ENCODE data around the gene PTS. TPM values are rescaled to one million over a fixed set of nuclear protein-coding genes. Genes with fewer than 3 reads are reported as not detected.

The PTS gene
- total RNA-seq, 2 donors from 2014 or later = 45.3 to 53.2 TPM

DNA sequence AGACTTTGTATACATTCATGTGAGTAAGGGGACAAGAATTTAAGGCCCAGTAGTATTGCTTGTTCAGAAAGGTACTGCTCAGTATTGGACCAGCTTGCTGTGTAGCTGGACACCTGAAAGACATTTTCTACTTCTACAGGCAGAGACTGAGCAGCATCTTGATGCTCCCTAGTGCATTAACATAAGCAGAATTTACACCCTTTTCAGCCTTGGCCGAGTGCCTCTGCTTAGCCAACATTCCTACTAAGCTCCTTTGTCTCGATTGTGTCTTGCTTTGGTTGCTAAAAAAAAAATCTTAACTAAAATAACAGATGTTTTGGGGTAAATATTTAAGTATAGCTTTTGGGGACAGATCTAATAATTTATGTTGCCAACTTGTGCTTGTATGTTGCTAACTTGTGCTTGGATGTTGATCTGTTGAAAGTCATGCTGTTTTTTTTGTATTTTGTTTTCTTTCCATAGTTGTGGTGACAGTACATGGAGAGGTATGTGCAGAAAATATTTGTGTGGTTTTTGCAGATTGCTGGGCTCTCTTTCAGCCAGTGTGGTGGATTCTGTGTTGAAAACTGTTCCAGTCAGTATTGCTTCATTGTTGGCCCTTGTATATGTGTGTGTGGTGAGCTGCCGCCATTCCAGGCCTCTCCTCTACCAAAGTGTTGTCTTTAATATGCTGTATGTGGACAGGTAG, 3.7 kb downstream of the PTS start:
- H3K4me1 Mint-ChIP-seq = peaks cover 14% of the 10 kb centered on the region
- no peak overlapping the region for H3K9ac ChIP-seq (ENCODE audit: extremely low read depth, low read length, poor library complexity, severe bottlenecking)
- H3K4me3 Mint-ChIP-seq = no peak overlapping the region
- no peak overlapping the region for H3K27ac ChIP-seq (ENCODE audit: low read depth, low read length)
- DNase-seq = no peak
- TF ChIP-seq, protein P1, sequence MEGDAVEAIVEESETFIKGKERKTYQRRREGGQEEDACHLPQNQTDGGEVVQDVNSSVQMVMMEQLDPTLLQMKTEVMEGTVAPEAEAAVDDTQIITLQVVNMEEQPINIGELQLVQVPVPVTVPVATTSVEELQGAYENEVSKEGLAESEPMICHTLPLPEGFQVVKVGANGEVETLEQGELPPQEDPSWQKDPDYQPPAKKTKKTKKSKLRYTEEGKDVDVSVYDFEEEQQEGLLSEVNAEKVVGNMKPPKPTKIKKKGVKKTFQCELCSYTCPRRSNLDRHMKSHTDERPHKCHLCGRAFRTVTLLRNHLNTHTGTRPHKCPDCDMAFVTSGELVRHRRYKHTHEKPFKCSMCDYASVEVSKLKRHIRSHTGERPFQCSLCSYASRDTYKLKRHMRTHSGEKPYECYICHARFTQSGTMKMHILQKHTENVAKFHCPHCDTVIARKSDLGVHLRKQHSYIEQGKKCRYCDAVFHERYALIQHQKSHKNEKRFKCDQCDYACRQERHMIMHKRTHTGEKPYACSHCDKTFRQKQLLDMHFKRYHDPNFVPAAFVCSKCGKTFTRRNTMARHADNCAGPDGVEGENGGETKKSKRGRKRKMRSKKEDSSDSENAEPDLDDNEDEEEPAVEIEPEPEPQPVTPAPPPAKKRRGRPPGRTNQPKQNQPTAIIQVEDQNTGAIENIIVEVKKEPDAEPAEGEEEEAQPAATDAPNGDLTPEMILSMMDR (conservative IDR thresholded peaks at IDR 0.05) = no peak
- no peak overlapping the region for H3K27ac Mint-ChIP-seq
- H3K9me3 Mint-ChIP-seq = no peaks in the 10 kb centered on the region
- no peaks in the 10 kb centered on the region for H3K9me3 ChIP-seq (ENCODE audit: control insufficient read depth, low read length)
- peaks cover 37% of the 10 kb centered on the region for H3K36me3 Mint-ChIP-seq (ENCODE audit: low read depth)
- 62 to 100% methylated on average over 1 to 3 of the region's 3 CpGs for WGBS, 2 experiments (ENCODE audit: insufficient coverage in 1 of 2, insufficient read length in 1 of 2)
- peaks cover 58% of the 10 kb centered on the region for H3K36me3 ChIP-seq (ENCODE audit: control insufficient read depth, insufficient read depth, low read length)
- H3K27me3 ChIP-seq (ENCODE audit: control insufficient read depth, insufficient read depth, low read length, poor library complexity, severe bottlenecking) = no peaks in the 10 kb centered on the region
- H3K4me3 ChIP-seq (ENCODE audit: low read length) = no peak overlapping the region
- no peaks in the 10 kb centered on the region for H3K27me3 Mint-ChIP-seq (ENCODE audit: insufficient read depth)
- no peaks in the 10 kb centered on the region for H3K4me1 ChIP-seq (ENCODE audit: control insufficient read depth, insufficient read depth, low read length)

DNA sequence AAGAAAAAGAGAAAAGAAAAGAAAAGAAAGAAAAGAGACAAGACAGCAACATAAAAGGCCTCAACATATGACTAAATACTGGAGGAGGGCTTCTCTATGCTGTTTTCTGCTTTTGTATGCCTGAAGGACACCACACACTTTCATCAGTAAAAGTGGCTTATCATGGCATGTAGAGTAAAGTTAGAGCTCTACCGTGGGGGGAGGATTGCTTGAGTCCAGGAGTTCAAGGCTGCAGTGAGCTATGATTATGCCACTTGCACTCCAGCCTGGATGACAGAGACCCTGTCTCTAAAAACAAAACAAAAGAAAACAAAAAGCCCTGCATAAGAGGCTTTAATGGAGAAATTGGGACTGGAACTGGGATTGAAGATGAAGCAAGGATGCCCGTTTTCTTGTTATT, 5.7 kb downstream of the PTS start:
- peaks cover 72% of the 10 kb centered on the region for H3K36me3 ChIP-seq (ENCODE audit: control insufficient read depth, insufficient read depth, low read length)
- H3K4me1 ChIP-seq (ENCODE audit: control insufficient read depth, insufficient read depth, low read length) = no peaks in the 10 kb centered on the region
- 80 to 90% methylated on average over 1 to 2 of the region's 2 CpGs for WGBS, 2 experiments (ENCODE audit: insufficient coverage in 1 of 2, insufficient read length in 1 of 2)
- no peaks in the 10 kb centered on the region for H3K9me3 ChIP-seq (ENCODE audit: control insufficient read depth, low read length)
- H3K27me3 Mint-ChIP-seq (ENCODE audit: insufficient read depth) = no peaks in the 10 kb centered on the region
- peaks cover 53% of the 10 kb centered on the region for H3K36me3 Mint-ChIP-seq (ENCODE audit: low read depth)
- TF ChIP-seq, protein P1 (conservative IDR thresholded peaks at IDR 0.05) = no peak
- no peak overlapping the region for H3K4me3 Mint-ChIP-seq
- H3K27me3 ChIP-seq (ENCODE audit: control insufficient read depth, insufficient read depth, low read length, poor library complexity, severe bottlenecking) = no peaks in the 10 kb centered on the region
- H3K27ac ChIP-seq (ENCODE audit: low read depth, low read length) = no peak overlapping the region
- H3K4me1 Mint-ChIP-seq = peaks cover 14% of the 10 kb centered on the region
- H3K9ac ChIP-seq (ENCODE audit: extremely low read depth, low read length, poor library complexity, severe bottlenecking) = no peak overlapping the region
- no peak for DNase-seq
- H3K4me3 ChIP-seq (ENCODE audit: low read length) = no peak overlapping the region
- H3K9me3 Mint-ChIP-seq = no peaks in the 10 kb centered on the region
- no peak overlapping the region for H3K27ac Mint-ChIP-seq

DNA sequence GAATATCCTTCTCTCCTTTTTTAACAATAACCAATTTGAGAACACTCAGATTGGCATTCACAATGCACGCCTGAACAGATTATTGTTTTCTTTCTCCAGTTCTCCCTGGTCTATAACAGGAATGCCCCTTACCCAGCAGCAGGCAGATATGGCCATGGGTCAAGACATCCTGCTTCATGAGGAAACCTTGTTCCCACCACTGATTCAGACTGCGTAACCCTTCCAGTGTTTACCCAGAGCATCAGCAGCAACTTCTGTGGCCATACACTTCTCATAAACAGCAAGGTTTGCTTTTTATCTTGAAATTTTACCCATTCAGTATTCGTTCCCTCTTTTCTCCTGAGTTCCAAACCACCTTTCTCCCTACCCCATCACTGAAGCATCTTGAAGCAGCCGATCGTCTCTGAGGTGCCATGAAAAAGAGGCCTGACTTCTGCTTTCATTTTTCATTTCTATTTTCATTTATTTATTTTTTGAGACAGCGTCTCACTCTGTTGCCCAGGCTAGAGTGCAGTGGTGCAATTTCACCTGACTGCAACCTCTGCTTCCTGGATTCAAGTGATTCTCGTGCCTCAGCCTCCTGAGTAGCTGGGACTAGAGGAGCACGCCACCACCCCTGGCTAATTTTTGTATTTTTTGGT, 9.6 kb downstream of the PTS start:
- H3K36me3 Mint-ChIP-seq (ENCODE audit: low read depth) = peaks cover 59% of the 10 kb centered on the region
- peaks cover 58% of the 10 kb centered on the region for H3K36me3 ChIP-seq (ENCODE audit: control insufficient read depth, insufficient read depth, low read length)
- H3K4me3 Mint-ChIP-seq = no peak overlapping the region
- DNase-seq = no peak
- no peaks in the 10 kb centered on the region for H3K9me3 Mint-ChIP-seq
- no peak overlapping the region for H3K4me3 ChIP-seq (ENCODE audit: low read length)
- no peaks in the 10 kb centered on the region for H3K9me3 ChIP-seq (ENCODE audit: control insufficient read depth, low read length)
- 94 to 95% methylated on average over 7 to 8 of the region's 8 CpGs for WGBS, 2 experiments (ENCODE audit: insufficient coverage in 1 of 2, insufficient read length in 1 of 2)
- no peak overlapping the region for H3K9ac ChIP-seq (ENCODE audit: extremely low read depth, low read length, poor library complexity, severe bottlenecking)
- TF ChIP-seq, protein P1 (conservative IDR thresholded peaks at IDR 0.05) = no peak
- no peaks in the 10 kb centered on the region for H3K27me3 ChIP-seq (ENCODE audit: control insufficient read depth, insufficient read depth, low read length, poor library complexity, severe bottlenecking)
- peaks cover 6% of the 10 kb centered on the region for H3K4me1 Mint-ChIP-seq
- H3K27ac Mint-ChIP-seq = no peak overlapping the region
- H3K27me3 Mint-ChIP-seq (ENCODE audit: insufficient read depth) = no peaks in the 10 kb centered on the region
- H3K4me1 ChIP-seq (ENCODE audit: control insufficient read depth, insufficient read depth, low read length) = no peaks in the 10 kb centered on the region
- no peak overlapping the region for H3K27ac ChIP-seq (ENCODE audit: low read depth, low read length)

Data from endodermal cell (in vitro differentiated cells).